Activated naive CD8-positive, alpha-beta T cell treated with anti-CD3 and anti-CD28 coated beads for 36 hours (primary cell): Measurements from ENCODE around the gene TMTC2. TPM values are rescaled to one million over a fixed set of nuclear protein-coding genes. Genes with fewer than 3 reads are reported as not detected.

ENCODE experiments used
- DNase-seq: peaks from one replicate; pipeline ENCODE4 v3.0.0; 2021
- H3K27ac Mint-ChIP-seq: one replicate; pipeline ENCODE4 v1.8.0; 2022; ENCODE audit warnings: mild to moderate bottlenecking, moderate library complexity, mixed read lengths
- H3K27me3 Mint-ChIP-seq: one replicate; pipeline ENCODE4 v1.8.0; 2022; ENCODE audit warnings: mild to moderate bottlenecking, mixed read lengths
- H3K36me3 Mint-ChIP-seq: one replicate; pipeline ENCODE4 v1.8.0; 2021; ENCODE audit warnings: mild to moderate bottlenecking, mixed read lengths
- H3K4me1 Mint-ChIP-seq: one replicate; pipeline ENCODE4 v1.8.0; 2021; ENCODE audit warnings: mixed read lengths
- H3K4me3 Mint-ChIP-seq: one replicate; pipeline ENCODE4 v1.8.0; 2022; ENCODE audit warnings: mild to moderate bottlenecking, moderate library complexity, mixed read lengths
- H3K9me3 Mint-ChIP-seq: one replicate; pipeline ENCODE4 v1.8.0; 2022; ENCODE audit warnings: mixed read lengths
- total RNA-seq, 2 experiments: library from RNA; stranded (reverse); gene quantifications; one replicate each; pipeline ENCODE4 v1.2.3, GENCODE V29; 2021

TMTC2 gene
- total RNA-seq, 2 experiments from 2014 or later = 1.4 to 1.7 TPM

DNA sequence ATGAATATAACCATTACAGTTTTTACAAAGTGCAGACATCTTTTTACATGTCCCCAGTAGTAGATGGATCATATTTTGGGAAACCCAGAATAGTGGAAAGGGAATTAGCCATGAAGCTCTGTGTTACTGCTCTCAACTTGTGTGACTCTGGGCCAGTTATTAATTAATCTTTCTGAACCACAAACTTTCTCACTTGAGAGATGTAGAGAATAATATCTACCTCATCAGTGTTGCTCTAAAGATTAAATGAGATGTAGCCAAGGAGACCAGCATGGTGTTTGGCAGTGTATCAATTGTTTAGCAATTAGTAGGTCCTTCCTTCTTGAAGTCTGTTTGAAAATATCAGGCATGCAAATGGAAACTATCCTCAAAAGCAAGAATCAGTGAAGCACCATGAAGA is 169.2 kb downstream of the TMTC2 start:
- Mint-ChIP-seq H3K27me3 (no peaks in the 10 kb centered on the region), H3K4me3 (no peak overlapping the region), H3K9me3 (no peaks in the 10 kb centered on the region), H3K36me3 (peaks cover 6% of the 10 kb centered on the region), H3K4me1 (no peaks in the 10 kb centered on the region), H3K27ac (no peak overlapping the region)
- DNase-seq = no peak

DNA sequence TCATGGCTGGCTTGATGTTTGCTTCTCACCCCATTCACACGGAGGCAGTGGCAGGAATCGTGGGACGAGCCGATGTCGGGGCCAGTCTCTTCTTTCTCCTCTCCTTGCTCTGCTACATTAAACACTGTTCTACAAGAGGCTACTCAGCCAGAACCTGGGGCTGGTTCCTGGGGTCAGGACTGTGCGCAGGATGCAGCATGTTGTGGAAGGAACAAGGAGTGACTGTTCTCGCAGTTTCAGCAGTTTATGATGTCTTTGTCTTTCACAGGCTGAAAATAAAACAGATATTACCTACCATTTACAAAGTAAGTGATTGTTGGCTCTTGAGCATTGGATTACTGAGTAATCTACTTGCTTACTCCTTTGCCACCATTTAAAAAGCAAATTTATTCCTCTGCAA is 170.6 kb downstream of the TMTC2 start:
- Mint-ChIP-seq H3K27ac (no peak overlapping the region), H3K27me3 (no peaks in the 10 kb centered on the region), H3K4me3 (no peak overlapping the region), H3K9me3 (no peaks in the 10 kb centered on the region), H3K4me1 (no peaks in the 10 kb centered on the region), H3K36me3 (peaks cover 6% of the 10 kb centered on the region)
- DNase-seq = no peak

DNA sequence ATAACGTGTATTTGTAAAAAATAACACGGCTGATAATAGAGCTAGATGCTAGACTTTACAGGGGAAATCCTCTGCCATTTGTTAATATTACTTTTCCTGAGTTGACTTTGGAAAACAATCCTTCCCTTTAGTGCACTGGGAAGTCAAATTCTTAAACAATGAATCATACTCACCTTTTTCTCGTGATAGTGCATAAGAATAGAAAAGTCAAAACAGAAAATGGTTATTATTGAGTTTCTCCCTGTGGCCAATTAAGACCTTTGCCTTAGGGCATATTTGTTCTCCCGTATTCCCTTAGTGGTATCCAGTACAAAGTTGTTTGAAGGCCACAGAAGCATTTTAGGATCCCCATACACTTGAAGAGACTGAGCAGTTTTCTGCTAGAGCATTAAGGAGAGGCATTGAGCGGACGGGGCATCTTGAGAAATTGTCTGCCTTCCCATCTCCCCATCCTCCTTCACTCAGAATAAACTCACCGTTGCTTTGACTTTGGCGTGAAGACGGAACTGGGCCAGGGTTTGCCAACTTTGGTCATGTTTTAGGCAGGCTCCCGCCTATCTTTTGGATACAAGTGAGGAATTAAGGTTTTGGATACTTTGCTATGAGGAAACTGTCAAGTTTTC is 171.3 kb downstream of the TMTC2 start:
- Mint-ChIP-seq H3K27me3 (no peaks in the 10 kb centered on the region), H3K36me3 (peaks cover 6% of the 10 kb centered on the region), H3K4me3 (no peak overlapping the region)

DNA sequence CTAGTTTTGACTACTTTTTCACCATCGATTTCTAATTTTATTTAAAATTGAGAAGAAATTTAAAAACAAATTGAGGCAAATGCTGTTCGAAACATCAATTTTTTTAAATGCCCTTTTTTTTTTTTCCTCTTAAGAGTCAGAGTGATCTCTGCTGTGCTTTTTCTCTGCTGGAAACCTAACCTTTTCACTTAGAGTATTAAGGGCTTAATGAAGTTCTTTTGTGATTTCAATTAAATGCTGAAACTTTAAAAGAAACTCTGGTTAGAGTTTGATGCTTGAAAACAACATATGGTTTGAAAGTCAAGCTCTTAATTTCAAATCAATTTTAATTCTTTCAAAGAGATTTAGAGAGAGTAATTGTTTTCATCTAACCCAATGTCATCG is 171.8 kb downstream of the TMTC2 start:
- Mint-ChIP-seq H3K4me3 (no peak overlapping the region), H3K27me3 (no peaks in the 10 kb centered on the region), H3K36me3 (peaks cover 6% of the 10 kb centered on the region), H3K9me3 (no peaks in the 10 kb centered on the region), H3K4me1 (no peaks in the 10 kb centered on the region), H3K27ac (no peak overlapping the region)
- no peak for DNase-seq

More for the DNA sequence above, 171.3 kb downstream of the TMTC2 start:
- H3K9me3 Mint-ChIP-seq = no peaks in the 10 kb centered on the region
- no peak for DNase-seq
- no peak overlapping the region for H3K27ac Mint-ChIP-seq
- H3K4me1 Mint-ChIP-seq = no peaks in the 10 kb centered on the region

DNA sequence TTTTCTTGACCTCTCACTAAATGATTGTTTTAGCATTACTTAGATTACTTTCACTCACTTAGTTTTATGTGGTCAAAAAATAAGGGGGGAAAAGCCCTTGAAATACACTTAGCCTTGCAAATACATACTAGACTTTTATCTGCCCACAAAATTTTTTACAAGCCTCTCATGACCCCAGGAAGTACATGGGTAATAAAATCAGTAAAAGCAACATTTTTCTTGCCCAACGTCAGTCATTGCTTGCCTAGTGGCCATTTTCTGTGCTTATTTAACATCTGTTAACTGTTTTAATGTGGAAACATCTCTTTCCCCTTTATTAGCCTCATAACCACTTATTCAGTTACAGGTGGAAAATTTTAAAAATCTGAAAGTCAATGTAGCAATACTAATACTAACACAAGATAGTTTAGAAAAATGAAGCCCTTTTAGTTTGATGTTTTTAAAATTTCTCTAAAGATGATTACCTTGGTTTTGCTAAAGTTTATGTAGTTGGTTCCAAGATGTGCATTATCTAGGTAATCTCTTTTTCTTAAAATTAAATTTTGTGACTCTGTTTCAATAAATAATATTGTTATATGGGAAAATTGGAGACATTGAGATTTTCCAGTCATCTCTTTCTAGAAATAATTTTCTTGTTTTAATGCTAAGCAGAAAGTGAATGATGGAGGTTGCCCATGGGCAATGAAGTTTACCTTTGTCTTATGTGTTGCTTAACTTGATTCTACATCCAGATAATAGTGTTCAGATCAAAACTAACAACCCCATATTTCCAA is 175.5 kb downstream of the TMTC2 start:
- no peaks in the 10 kb centered on the region for H3K27me3 Mint-ChIP-seq
- H3K4me3 Mint-ChIP-seq = no peak overlapping the region
- H3K27ac Mint-ChIP-seq = no peak overlapping the region
- peaks cover 7% of the 10 kb centered on the region for H3K36me3 Mint-ChIP-seq
- H3K9me3 Mint-ChIP-seq = no peaks in the 10 kb centered on the region
- DNase-seq = no peak
- no peaks in the 10 kb centered on the region for H3K4me1 Mint-ChIP-seq

DNA sequence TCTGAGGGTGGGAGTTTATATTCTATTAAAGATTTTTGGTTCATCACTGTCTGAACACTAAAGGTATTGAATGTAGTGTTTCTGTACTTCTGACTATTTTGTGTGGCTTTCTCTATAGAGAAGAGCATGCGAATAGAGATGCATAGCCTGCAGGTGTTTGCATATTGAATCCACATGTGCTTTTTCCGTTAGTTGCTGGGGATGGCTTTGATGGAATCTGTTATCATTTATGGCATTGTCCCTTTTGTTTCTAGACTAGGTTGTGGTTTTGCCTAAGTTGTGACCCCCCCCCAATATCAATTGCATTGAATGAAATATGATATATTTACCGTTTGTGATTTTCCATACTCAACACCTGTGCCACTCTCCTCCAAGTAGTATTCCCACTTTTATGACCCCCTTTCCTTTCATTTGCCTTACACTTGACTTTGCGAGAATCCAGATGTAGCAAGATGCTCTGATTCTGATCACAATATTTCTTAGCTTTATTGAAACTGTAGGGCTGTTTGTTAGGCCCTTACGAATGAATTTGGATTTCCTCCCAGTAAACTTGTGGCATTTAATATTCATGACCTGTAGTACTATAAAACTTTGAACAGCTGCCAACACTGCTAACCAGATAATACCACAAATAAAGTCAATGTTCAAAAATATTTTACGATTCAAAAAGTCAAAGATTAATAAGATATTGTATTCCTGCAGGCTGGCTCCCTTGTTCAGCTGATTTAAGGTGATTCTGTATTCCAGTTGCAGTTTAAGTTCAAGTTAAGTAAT is 176.4 kb downstream of the TMTC2 start:
- Mint-ChIP-seq H3K36me3 (peaks cover 6% of the 10 kb centered on the region), H3K9me3 (no peaks in the 10 kb centered on the region), H3K4me3 (no peak overlapping the region), H3K27ac (no peak overlapping the region), H3K4me1 (no peaks in the 10 kb centered on the region), H3K27me3 (no peaks in the 10 kb centered on the region)
- no peak for DNase-seq

DNA sequence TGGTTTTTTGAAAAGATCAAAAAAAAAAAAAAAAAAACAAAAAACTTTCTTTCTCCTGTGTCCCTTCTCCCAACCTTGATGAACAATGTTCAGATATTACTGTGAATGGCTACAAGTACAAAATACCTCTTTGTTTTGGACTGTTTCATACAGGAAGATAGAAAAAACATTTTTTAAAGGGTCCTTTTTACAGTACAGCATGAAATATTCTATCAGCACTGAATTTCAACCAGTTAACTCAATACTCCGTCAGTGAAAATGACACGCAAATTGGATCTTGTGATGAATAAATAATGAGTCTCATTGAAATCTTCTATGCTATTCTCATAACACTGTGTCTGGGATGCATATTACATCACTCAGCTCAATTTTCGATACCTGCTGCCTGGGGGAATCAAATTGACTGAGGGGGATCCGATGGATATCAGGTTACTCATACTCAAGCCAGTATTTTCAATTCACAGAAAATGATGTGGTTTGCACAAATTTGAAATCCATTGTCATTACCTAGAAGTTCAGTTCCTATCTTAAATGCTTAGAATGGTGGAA is 179.6 kb downstream of the TMTC2 start:
- peaks cover 4% of the 10 kb centered on the region for H3K36me3 Mint-ChIP-seq
- no peaks in the 10 kb centered on the region for H3K4me1 Mint-ChIP-seq
- no peak overlapping the region for H3K27ac Mint-ChIP-seq
- H3K9me3 Mint-ChIP-seq = no peaks in the 10 kb centered on the region
- no peak for DNase-seq
- H3K4me3 Mint-ChIP-seq = no peak overlapping the region
- no peaks in the 10 kb centered on the region for H3K27me3 Mint-ChIP-seq

DNA sequence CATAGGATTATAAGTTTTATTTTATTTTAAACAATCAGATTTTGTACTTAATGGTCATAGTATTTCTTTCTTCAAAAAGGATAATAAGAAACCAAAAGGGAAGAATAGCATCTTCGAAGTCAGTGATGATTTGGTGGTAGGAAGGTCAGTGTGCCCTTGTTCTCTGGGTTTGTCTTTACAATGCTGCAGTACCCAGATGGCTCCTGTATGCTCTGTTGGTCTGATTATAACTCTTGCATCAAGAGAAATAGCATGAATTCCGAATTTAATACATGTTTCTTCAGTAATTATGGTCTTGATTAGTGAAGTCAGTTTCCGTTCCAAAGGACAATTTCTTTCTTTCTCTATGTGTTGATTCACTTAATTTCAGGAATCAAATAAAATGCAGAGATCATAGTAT is 180.2 kb downstream of the TMTC2 start:
- no peaks in the 10 kb centered on the region for H3K9me3 Mint-ChIP-seq
- no peak overlapping the region for H3K27ac Mint-ChIP-seq
- peaks cover 4% of the 10 kb centered on the region for H3K36me3 Mint-ChIP-seq
- H3K27me3 Mint-ChIP-seq = no peaks in the 10 kb centered on the region
- no peak overlapping the region for H3K4me3 Mint-ChIP-seq
- no peak for DNase-seq
- H3K4me1 Mint-ChIP-seq = no peaks in the 10 kb centered on the region

DNA sequence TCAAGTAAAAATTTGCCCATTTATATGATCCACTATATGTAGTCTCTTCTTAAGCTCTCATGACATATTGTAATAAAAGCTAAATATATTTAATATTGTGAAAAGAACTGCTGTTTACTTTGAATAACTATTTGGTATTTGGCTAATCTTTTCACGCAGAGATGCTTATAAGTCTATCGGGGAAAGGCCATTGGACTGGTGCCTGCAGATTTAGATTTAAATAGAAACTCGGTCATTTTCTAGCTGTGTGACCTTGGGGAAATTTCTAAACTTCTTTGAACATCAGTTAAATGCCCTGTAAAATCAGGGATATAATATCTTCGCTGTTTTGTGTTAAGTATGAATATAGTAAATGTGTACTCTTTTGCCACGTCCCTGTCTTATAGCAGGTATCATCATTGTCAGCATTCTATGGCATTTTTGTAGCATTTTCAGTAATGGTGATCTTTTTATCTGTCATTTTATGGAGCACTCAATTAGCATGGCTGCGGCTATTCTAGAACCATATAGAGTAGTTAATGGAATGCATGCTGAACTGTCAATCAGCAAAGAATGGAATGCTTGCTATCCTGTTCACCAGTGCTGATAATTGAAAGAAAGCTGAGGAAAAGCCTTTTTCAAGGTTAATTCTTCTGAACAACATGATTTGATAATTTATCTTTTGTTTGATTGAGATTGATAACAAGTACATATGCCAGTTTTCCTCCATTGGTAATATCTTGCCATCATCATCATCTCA is 181.2 kb downstream of the TMTC2 start:
- Mint-ChIP-seq H3K4me3 (no peak overlapping the region), H3K27ac (no peak overlapping the region), H3K9me3 (no peaks in the 10 kb centered on the region), H3K36me3 (peaks cover 4% of the 10 kb centered on the region), H3K27me3 (no peaks in the 10 kb centered on the region), H3K4me1 (no peaks in the 10 kb centered on the region)
- DNase-seq = no peak

DNA sequence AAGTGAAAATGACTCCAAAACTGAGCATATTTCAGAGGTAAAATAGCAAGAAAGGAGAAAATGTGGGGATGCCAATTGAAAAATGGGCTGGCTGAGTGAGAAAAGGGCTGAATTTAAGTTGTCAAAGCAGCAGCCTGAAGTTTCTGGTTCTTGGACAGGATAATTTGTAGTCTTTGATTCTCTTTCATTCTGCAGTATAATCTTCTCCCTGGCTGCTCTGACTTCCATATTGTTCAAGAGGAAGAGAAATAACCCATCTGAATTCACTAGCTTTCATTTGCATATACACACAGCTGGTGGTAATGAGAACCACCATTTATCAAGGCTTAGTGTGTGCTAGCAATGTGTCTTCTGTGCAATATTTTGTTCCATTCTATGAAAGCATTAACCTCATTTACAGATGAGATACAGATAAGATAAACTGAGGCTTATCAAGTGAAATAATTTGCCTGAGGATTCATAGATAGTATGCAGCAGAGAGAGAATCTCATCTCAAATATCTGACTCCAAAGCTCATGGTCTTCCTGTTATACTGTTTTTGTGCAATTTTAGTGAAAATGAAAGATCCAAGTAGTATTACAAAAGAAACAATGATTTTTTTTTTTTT is 184.2 kb downstream of the TMTC2 start:
- Mint-ChIP-seq H3K36me3 (no peaks in the 10 kb centered on the region), H3K4me3 (no peak overlapping the region), H3K27ac (no peak overlapping the region), H3K27me3 (no peaks in the 10 kb centered on the region), H3K4me1 (no peaks in the 10 kb centered on the region), H3K9me3 (no peaks in the 10 kb centered on the region)
- DNase-seq = no peak

DNA sequence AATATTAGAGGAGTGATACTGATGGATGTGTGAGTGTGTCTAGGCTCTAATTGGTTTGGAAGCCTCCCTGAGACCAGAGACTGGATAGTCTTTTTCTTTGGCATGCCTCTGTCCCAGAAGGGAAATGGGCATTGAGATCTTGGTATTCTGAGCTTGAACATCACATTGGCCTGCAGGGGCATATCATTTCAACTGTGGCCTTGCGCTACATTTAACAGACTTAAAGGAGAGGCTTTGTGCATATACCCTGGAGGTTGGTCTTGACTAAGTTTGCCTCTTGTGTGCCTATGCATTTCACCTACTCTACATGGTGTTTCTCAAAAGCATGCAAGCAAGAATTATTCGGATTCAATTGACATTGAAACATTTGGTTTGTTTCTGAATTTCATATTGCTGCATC is 185.4 kb downstream of the TMTC2 start:
- Mint-ChIP-seq H3K4me1 (no peaks in the 10 kb centered on the region), H3K27ac (no peak overlapping the region), H3K9me3 (no peaks in the 10 kb centered on the region), H3K4me3 (no peak overlapping the region), H3K36me3 (no peaks in the 10 kb centered on the region), H3K27me3 (no peaks in the 10 kb centered on the region)
- no peak for DNase-seq

DNA sequence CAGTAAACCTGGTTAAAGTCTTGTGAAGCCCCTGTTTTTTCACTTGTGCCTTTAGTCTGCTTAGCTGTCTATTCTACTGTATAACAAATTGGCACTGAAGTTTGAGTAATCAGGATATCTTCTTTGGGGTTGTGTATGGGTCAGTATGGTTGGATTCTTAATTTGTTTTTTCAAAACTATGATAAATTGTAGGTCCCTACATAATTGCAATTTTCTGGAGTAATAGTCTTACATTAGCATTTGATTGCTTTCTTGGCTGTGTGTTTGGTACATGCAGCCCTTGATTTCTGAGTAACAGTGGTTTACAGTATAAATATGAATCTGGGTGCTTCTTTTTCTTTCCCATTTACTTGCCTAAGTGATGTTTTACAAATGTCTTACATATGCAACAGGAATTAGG is 186.6 kb downstream of the TMTC2 start:
- no peak overlapping the region for H3K4me3 Mint-ChIP-seq
- no peaks in the 10 kb centered on the region for H3K27me3 Mint-ChIP-seq
- no peaks in the 10 kb centered on the region for H3K9me3 Mint-ChIP-seq
- no peak for DNase-seq
- H3K27ac Mint-ChIP-seq = no peak overlapping the region
- no peaks in the 10 kb centered on the region for H3K4me1 Mint-ChIP-seq
- no peaks in the 10 kb centered on the region for H3K36me3 Mint-ChIP-seq

DNA sequence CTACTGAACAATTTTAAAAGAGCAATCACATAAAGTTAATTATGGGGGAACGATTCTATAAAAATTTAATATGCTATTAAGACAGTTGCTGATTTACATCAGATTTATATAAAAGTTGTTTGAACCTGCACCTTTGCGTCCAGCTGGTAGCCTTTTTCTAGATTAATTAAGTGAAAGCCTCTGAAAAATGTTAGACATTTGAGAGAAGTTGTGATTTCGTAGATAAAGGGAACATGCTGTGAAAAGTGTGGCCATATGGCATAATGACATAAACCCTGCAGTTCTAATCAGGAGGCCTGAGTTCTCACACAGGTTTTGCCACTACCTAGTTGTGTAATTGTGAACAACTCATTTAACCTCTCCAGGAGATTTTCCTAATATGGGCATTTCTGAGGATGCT is 187.2 kb downstream of the TMTC2 start:
- DNase-seq = no peak
- Mint-ChIP-seq H3K36me3 (no peaks in the 10 kb centered on the region), H3K4me1 (no peaks in the 10 kb centered on the region), H3K9me3 (no peaks in the 10 kb centered on the region), H3K4me3 (no peak overlapping the region), H3K27ac (no peak overlapping the region), H3K27me3 (no peaks in the 10 kb centered on the region)

DNA sequence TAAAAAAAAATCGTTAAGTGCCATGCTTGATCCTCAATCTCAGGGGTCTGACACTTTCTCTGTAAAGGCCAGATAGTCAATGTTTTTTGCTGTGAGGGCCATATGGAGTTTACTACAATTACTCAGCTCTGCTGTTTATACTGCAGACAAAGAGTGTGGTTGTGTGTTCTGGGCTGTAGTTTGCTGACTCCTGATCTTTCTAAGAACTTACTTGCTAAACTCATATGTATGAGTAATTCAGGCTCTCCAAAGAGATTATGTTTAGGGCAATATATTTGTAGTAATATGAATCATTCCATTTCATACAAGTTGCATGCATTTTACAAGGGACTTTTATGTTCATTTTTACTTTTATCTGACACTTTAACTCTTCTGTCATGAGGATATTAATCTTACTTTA is 188.2 kb downstream of the TMTC2 start:
- Mint-ChIP-seq H3K36me3 (no peaks in the 10 kb centered on the region), H3K4me3 (no peak overlapping the region), H3K4me1 (no peaks in the 10 kb centered on the region), H3K27ac (no peak overlapping the region), H3K27me3 (no peaks in the 10 kb centered on the region), H3K9me3 (no peaks in the 10 kb centered on the region)
- no peak for DNase-seq
